NCI-H2081 treated with DMSO at 0.1 percent for 48 hours (cell line): Measurements from ENCODE around the gene GTSE1.

Source experiments
- DNase-seq: peaks from one replicate; lab custom pipeline; 2025; lab: John Stamatoyannopoulos, UW

The GTSE1 gene

DNA sequence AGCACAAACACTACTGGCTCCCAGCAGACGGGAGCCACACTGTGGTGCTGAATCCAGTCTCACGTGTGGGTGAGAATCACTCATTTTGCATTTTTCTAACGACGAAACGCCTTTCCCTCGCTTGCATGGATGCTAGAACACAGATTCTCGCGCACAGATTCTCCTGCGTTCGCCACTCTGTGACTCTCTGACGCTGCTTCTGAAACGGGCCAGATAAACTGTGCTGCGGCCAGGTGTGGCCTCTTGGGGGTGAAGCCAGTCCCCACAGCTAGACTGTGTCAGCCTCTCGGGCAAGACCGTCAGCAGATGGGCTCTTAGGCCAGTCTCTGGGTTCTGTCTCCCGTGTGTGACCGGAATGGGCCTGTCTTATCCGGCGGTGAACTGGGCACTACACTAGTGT, 83.4 kb downstream of the GTSE1 start:
- DNase-seq, result no peak
